GM23248 (cell line): ENCODE results near the gene GINS2. TPM values are rescaled to one million over a fixed set of nuclear protein-coding genes. Genes with fewer than 3 reads are reported as not detected.

Experiments used
- DNase-seq: peaks from one replicate; pipeline ENCODE4 v3.0.0-alpha.2; 2015
- H2AFZ ChIP-seq: fragments of 200-600 bp; sonication (generic); 2 replicates; pipeline ENCODE4 v1.6.1; 2016; ENCODE audit warnings: antibody characterized with exemption
- H3F3A ChIP-seq: fragments of 200-600 bp; sonication (generic); 2 replicates; pipeline ENCODE4 v1.6.1; 2016; ENCODE audit warnings: mild to moderate bottlenecking, antibody characterized with exemption, mixed run types; ENCODE audit not compliant: insufficient read depth
- H3K27ac ChIP-seq: fragments of 200-600 bp; sonication (generic); 2 replicates; pipeline ENCODE4 v1.5.1; 2016; ENCODE audit warnings: mild to moderate bottlenecking
- H3K27me3 ChIP-seq: fragments of 200-600 bp; sonication (generic); replicated peaks from 2 replicates; pipeline ENCODE4 v1.6.1; 2016; ENCODE audit warnings: mild to moderate bottlenecking; ENCODE audit not compliant: insufficient read depth
- H3K36me3 ChIP-seq: fragments of 200-600 bp; sonication (generic); 2 replicates; pipeline ENCODE4 v1.6.1; 2016; ENCODE audit warnings: low read depth, mild to moderate bottlenecking
- H3K4me1 ChIP-seq: fragments of 200-600 bp; sonication (generic); 2 replicates; pipeline ENCODE4 v1.6.1; 2016; ENCODE audit warnings: mild to moderate bottlenecking; ENCODE audit not compliant: insufficient read depth
- H3K4me2 ChIP-seq: fragments of 200-600 bp; sonication (generic); one replicate; pipeline ENCODE4 v1.6.1; 2016; ENCODE audit warnings: mild to moderate bottlenecking; ENCODE audit not compliant: unreplicated experiment
- H3K4me3 ChIP-seq: fragments of 200-600 bp; sonication (generic); 2 replicates; pipeline ENCODE4 v1.5.1; 2016; ENCODE audit warnings: mild to moderate bottlenecking
- H3K79me2 ChIP-seq: fragments of 200-600 bp; sonication (generic); 2 replicates; pipeline ENCODE4 v1.6.1; 2016; ENCODE audit warnings: mild to moderate bottlenecking; ENCODE audit not compliant: insufficient read depth
- H3K9ac ChIP-seq: fragments of 200-600 bp; sonication (generic); 2 replicates; pipeline ENCODE4 v1.6.1; 2016; ENCODE audit warnings: mild to moderate bottlenecking
- H3K9me2 ChIP-seq: fragments of 200-600 bp; sonication (generic); 2 replicates; pipeline ENCODE4 v1.6.1; 2016; ENCODE audit warnings: mixed run types, mild to moderate bottlenecking, moderate library complexity; ENCODE audit not compliant: insufficient read depth
- H3K9me3 ChIP-seq: fragments of 200-600 bp; sonication (generic); one replicate; pipeline ENCODE4 v1.6.1; 2017; ENCODE audit warnings: low read depth
- H4K20me1 ChIP-seq: fragments of 200-600 bp; sonication (generic); 2 replicates; pipeline ENCODE4 v1.6.0; 2016; ENCODE audit not compliant: insufficient read depth
- EZH2 ChIP-seq: fragments of 200-600 bp; sonication (generic); IDR thresholded peaks from 2 replicates; pipeline ENCODE4 v1.6.1; 2018; ENCODE audit warnings: antibody characterized with exemption, mild to moderate bottlenecking; ENCODE audit not compliant: insufficient read depth, poor library complexity, severe bottlenecking
- EZH2phosphoT487 ChIP-seq: fragments of 200-600 bp; sonication (generic); IDR thresholded peaks from 2 replicates; pipeline ENCODE4 v1.6.1; 2018; ENCODE audit warnings: antibody characterized with exemption, moderate library complexity, mild to moderate bottlenecking, low read depth; ENCODE audit not compliant: insufficient read depth
- WGBS, 2 experiments: methylation state at CpG; one replicate each; pipeline ENCODE4 v1.1.6; 2015 to 2017; ENCODE audit warnings: low lambda C conversion rate in 2 of 2, low coverage in 1 of 2; ENCODE audit errors: missing lambda C conversion rate in 2 of 2; 5-methylcytosine and 5-hydroxymethylcytosine counted together
- in situ Hi-C: fragments of 300-500 bp; cut with MboI; formaldehyde crosslinking; loops from 2 replicates; pipeline ENCODE4 v1.15.0; 2020
- polyA plus RNA-seq: library from polyadenylated mRNA; unstranded; fragments of >200 nt; fragmentation: Nextera tagmentation; extraction: Ambion mirVana; gene quantifications from 2 replicates; pipeline ENCODE4 v1.2.1, GENCODE V29; 2016
- total RNA-seq: library from RNA; depleted of rRNA; stranded (reverse); fragments of >200 nt; shearing (Covaris generic); gene quantifications from 2 replicates; pipeline ENCODE4 v1.2.3, GENCODE V29; 2014; rRNA removed

The GINS2 gene
- 3.8 and 9.9 TPM in 2 replicates for total RNA-seq
- polyA plus RNA-seq, result 6.5 and 8.9 TPM in 2 replicates

- H3K9ac ChIP-seq, result peak within 1 kb of the TSS; percentile 68
- 1 to 2% methylated on average over 47 to 57 of the region's 86 CpGs for WGBS, 2 experiments
Observed at GRCh38 chr16:85688586-85689284, at the start of gene GINS2. Gene GINS2, minus strand, starts transcription at chr16:85688954. Its CDS starts 56 bp downstream, at chr16:85688898.

GRCh38 chr16:85736921-85737320 is 48.2 kb upstream of the GINS2 start:
- no peak overlapping the region for H3K9ac ChIP-seq
- H3K9me2 ChIP-seq, result no peaks in the 10 kb centered on the region
- H3K79me2 ChIP-seq, result no peaks in the 10 kb centered on the region
- no peaks in the 10 kb centered on the region for H3K36me3 ChIP-seq
- DNase-seq, result no peak
- H3F3A ChIP-seq, result no peaks in the 10 kb centered on the region
- H3K4me1 ChIP-seq, result no peaks in the 10 kb centered on the region
- no peak overlapping the region for H3K27ac ChIP-seq
- no peaks in the 10 kb centered on the region for H3K27me3 ChIP-seq
- H2AFZ ChIP-seq, result no peak overlapping the region
- TF ChIP-seq EZH2phosphoT487 (no peak), EZH2 (no peak)
- WGBS, 2 experiments, result 92 to 96% methylated on average over 8 to 9 of the region's 9 CpGs
- H3K9me3 ChIP-seq, result no peaks in the 10 kb centered on the region
- H3K4me3 ChIP-seq, result no peak overlapping the region
- in situ Hi-C loops, result no loop called here
- no peaks in the 10 kb centered on the region for H4K20me1 ChIP-seq
- H3K4me2 ChIP-seq, result no peak overlapping the region

More at GRCh38 chr16:85688586-85689284, at the start of gene GINS2:
- no peaks in the 10 kb centered on the region for H3K36me3 ChIP-seq
- peak within 1 kb of the TSS; percentile 79 for H3K4me2 ChIP-seq
- no peaks in the 10 kb centered on the region for H3K9me2 ChIP-seq
- in situ Hi-C loops, result no loop called here
- no peaks in the 10 kb centered on the region for H3K4me1 ChIP-seq
- TF ChIP-seq EZH2phosphoT487 (no peak), EZH2 (no peak)
- no peaks in the 10 kb centered on the region for H4K20me1 ChIP-seq
- no peaks in the 10 kb centered on the region for H3K9me3 ChIP-seq
- DNase-seq, result peak; percentile 96
- H3F3A ChIP-seq, result no peaks in the 10 kb centered on the region
- H3K27me3 ChIP-seq, result peaks cover 11% of the 10 kb centered on the region; the same call in 1 of the 2 replicates
- peak within 1 kb of the TSS; percentile 90 for H2AFZ ChIP-seq
- no peak within 1 kb of the TSS for H3K27ac ChIP-seq
- peak within 1 kb of the TSS; percentile 77 for H3K4me3 ChIP-seq
- no peaks in the 10 kb centered on the region for H3K79me2 ChIP-seq

- no peak overlapping the region for H3K4me3 ChIP-seq
- no peaks in the 10 kb centered on the region for H4K20me1 ChIP-seq
- H3K9me2 ChIP-seq, result no peaks in the 10 kb centered on the region
- no peak overlapping the region for H2AFZ ChIP-seq
- no peaks in the 10 kb centered on the region for H3F3A ChIP-seq
- H3K79me2 ChIP-seq, result no peaks in the 10 kb centered on the region
- no peak for TF ChIP-seq EZH2phosphoT487
- TF ChIP-seq EZH2, result no peak
- H3K4me1 ChIP-seq, result no peaks in the 10 kb centered on the region
- H3K9ac ChIP-seq, result no peak overlapping the region
- H3K4me2 ChIP-seq, result no peak overlapping the region
- H3K9me3 ChIP-seq, result no peaks in the 10 kb centered on the region
- in situ Hi-C loops, result no loop called here
- WGBS, 2 experiments, result 70 to 75% methylated on average over 6 of the region's 6 CpGs
- no peak overlapping the region for H3K27ac ChIP-seq
- DNase-seq, result no peak
- H3K36me3 ChIP-seq, result no peaks in the 10 kb centered on the region
- no peaks in the 10 kb centered on the region for H3K27me3 ChIP-seq
Observed at GRCh38 chr16:85735946-85736345, 47.2 kb upstream of the GINS2 start.

GRCh38 chr16:85735225-85735635 is 46.5 kb upstream of the GINS2 start:
- TF ChIP-seq EZH2phosphoT487 (no peak), EZH2 (no peak)
- Histone ChIP-seq H3K27me3 (no peaks in the 10 kb centered on the region), H3K9ac (no peak overlapping the region), H3K9me2 (no peaks in the 10 kb centered on the region), H3K4me3 (no peak overlapping the region), H3K4me2 (no peak overlapping the region), H3K9me3 (no peaks in the 10 kb centered on the region), H3K79me2 (no peaks in the 10 kb centered on the region), H3K27ac (no peak overlapping the region), H3F3A (no peaks in the 10 kb centered on the region), H4K20me1 (no peaks in the 10 kb centered on the region), H3K4me1 (no peaks in the 10 kb centered on the region), H3K36me3 (no peaks in the 10 kb centered on the region), H2AFZ (no peak overlapping the region)
- in situ Hi-C loops, result no loop called here
- no peak for DNase-seq
- WGBS, 2 experiments, result 97% methylated on average over 14 of the region's 14 CpGs
